Measurements from ENCODE around the gene MCEMP1. TPM values are rescaled to one million over a fixed set of nuclear protein-coding genes. Genes with fewer than 3 reads are reported as not detected.

MCEMP1 gene
- total RNA-seq, 2 donors from 2014 or later = not detected

DNA sequence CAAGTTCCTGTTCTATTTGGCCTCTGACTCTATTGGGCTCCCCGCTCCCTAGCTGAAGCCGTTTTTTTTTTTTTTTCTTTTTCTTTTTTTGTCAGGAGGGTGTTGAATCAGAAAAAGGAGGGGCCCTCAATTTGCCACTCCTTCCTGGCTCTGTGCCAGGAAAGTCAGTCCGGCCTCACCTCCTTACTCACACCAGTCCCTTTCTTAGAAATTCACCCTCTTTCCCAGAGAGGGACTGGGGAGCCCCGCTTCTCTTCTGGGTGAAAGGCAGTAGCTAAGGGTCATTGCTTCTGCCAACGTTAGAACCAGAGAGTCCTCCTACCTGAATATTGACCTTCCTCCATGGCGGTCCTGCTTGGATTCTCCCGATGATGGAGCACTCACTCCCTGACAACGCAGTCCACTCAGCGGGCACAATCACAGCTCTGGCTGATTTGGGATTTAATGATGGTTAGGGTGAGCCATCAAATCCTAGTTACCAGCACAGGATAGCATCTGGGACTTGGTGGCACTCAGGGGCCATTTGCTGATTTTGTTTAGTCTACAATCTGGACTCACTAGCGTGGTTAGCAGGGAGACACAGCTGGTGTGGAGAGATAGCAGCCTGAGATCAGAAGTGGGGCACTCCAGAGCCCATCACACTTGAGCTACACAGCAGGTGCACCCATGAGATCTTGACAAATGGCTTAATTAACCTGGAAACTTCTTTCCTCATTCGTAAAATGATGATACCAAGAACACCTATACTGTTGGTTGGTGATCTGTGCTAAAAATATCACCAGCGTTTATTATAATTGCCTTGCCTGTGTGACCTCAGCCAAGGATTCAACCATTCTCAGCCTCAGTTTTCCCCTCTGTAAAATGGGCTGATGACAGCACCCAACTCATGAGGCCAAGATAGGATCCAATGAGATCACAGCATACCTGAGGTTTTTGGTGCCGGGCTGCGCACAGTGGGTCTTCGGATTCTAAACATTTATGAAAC is 22.8 kb downstream of the MCEMP1 start:
- Mint-ChIP-seq H3K4me1 (no peaks in the 10 kb centered on the region), H3K27me3 (ENCODE audit: insufficient read depth) (peaks cover 29% of the 10 kb centered on the region), H3K4me3 (no peak overlapping the region), H3K9me3 (no peaks in the 10 kb centered on the region), H3K27ac (no peak overlapping the region), H3K36me3 (ENCODE audit: low read depth) (no peaks in the 10 kb centered on the region)
- Histone ChIP-seq H3K4me1 (ENCODE audit: control insufficient read depth, insufficient read depth, low read length) (no peaks in the 10 kb centered on the region), H3K27ac (ENCODE audit: low read depth, low read length) (no peak overlapping the region), H3K36me3 (ENCODE audit: control insufficient read depth, insufficient read depth, low read length) (no peaks in the 10 kb centered on the region), H3K9ac (ENCODE audit: extremely low read depth, low read length, poor library complexity, severe bottlenecking) (no peak overlapping the region), H3K27me3 (ENCODE audit: control insufficient read depth, insufficient read depth, low read length, poor library complexity, severe bottlenecking) (peaks cover 9% of the 10 kb centered on the region), H3K4me3 (ENCODE audit: low read length) (no peak overlapping the region), H3K9me3 (ENCODE audit: control insufficient read depth, low read length) (no peaks in the 10 kb centered on the region)
- WGBS, 2 experiments (ENCODE audit: insufficient coverage in 1 of 2, insufficient read length in 1 of 2) = 81 to 83% methylated on average over 7 to 15 of the region's 15 CpGs
- TF ChIP-seq, protein P1, sequence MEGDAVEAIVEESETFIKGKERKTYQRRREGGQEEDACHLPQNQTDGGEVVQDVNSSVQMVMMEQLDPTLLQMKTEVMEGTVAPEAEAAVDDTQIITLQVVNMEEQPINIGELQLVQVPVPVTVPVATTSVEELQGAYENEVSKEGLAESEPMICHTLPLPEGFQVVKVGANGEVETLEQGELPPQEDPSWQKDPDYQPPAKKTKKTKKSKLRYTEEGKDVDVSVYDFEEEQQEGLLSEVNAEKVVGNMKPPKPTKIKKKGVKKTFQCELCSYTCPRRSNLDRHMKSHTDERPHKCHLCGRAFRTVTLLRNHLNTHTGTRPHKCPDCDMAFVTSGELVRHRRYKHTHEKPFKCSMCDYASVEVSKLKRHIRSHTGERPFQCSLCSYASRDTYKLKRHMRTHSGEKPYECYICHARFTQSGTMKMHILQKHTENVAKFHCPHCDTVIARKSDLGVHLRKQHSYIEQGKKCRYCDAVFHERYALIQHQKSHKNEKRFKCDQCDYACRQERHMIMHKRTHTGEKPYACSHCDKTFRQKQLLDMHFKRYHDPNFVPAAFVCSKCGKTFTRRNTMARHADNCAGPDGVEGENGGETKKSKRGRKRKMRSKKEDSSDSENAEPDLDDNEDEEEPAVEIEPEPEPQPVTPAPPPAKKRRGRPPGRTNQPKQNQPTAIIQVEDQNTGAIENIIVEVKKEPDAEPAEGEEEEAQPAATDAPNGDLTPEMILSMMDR (conservative IDR thresholded peaks at IDR 0.05) = no peak
- no peak for DNase-seq

DNA sequence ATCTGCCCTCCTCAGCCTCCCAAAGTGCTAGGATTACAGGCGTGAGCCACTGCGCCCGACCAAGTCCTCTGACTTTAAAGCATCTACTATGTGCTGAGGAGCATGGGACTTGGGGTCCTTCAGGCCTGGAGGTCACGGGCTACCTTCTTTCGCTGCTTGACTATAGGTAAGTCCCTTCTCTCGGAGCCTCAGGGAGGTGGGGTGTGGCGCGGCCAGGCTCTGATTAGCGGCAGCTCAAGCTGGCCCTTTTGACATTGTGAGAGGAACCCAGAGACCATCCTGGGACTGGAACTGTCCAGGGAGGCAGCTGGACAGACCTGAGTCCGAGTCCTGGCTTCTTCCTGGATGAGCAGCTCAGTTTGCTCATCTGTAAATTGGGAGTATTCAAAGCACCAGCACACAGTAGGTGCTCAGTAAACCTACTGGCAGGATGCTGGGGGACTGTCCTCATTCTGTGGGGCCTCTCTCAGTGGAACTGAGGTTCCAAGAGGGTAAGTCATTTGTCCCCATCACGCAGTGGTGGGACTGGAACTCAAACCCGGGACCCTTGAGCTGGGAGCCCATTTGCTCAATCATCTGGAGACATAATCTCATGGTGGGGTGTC is 24.3 kb downstream of the MCEMP1 start:
- Histone ChIP-seq H3K9me3 (ENCODE audit: control insufficient read depth, low read length) (no peaks in the 10 kb centered on the region), H3K4me1 (ENCODE audit: control insufficient read depth, insufficient read depth, low read length) (no peaks in the 10 kb centered on the region), H3K27ac (ENCODE audit: low read depth, low read length) (no peak overlapping the region), H3K27me3 (ENCODE audit: control insufficient read depth, insufficient read depth, low read length, poor library complexity, severe bottlenecking) (peaks cover 9% of the 10 kb centered on the region), H3K36me3 (ENCODE audit: control insufficient read depth, insufficient read depth, low read length) (no peaks in the 10 kb centered on the region), H3K9ac (ENCODE audit: extremely low read depth, low read length, poor library complexity, severe bottlenecking) (no peak overlapping the region), H3K4me3 (ENCODE audit: low read length) (no peak overlapping the region)
- H3K4me1 Mint-ChIP-seq = no peaks in the 10 kb centered on the region
- H3K27me3 Mint-ChIP-seq (ENCODE audit: insufficient read depth) = peaks cover 28% of the 10 kb centered on the region
- no peak for DNase-seq
- H3K9me3 Mint-ChIP-seq = no peaks in the 10 kb centered on the region
- 92 to 98% methylated on average over 8 to 12 of the region's 12 CpGs for WGBS, 2 experiments (ENCODE audit: insufficient coverage in 1 of 2, insufficient read length in 1 of 2)
- H3K27ac Mint-ChIP-seq = no peak overlapping the region
- no peaks in the 10 kb centered on the region for H3K36me3 Mint-ChIP-seq (ENCODE audit: low read depth)
- no peak overlapping the region for H3K4me3 Mint-ChIP-seq
- TF ChIP-seq, protein P1 (conservative IDR thresholded peaks at IDR 0.05) = no peak

DNA sequence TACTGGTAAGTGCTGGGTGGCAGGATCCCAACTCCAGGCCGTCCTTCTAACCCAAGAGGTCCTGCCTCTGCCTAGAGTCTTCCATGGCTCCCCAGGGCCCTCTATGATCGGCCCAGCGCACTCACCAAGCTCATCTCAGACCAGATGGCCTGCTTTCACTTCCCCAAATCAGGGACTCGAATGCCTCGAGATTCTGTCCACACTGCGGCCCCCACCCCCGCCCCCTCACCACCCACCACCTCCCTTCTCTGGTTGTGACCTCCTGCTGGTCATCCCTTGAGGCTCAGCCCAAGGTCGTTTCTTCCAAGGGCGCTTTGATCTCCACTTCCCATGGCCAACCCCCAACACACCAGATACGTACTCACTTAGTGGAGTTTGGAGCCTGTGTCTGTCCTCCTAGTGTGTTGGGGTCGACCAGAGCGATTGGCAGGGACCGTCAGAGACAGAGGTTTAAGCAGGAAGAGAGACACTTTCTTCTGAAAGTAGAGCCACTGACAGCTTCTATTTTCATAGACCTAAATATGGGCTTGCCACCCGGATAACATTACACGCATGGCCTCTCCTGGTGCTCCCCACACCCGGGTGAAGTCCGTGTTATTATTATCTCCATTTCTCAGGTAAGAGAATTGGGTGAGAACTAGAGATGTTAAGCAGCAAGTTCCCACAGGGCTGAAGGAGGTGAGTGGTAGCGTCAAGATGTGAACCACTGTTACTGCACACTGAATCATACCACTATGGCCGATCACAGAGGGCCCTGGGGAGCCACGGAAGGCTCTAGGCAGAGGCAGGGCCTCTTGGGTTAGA is 25.0 kb downstream of the MCEMP1 start, which contains the start of gene FCER2:
TSS of gene FCER2 (minus strand) at position 478 of the 804 bp plus-strand sequence. CDS start 2,371 bp downstream, outside the sequence.
- no peaks in the 10 kb centered on the region for H3K9me3 ChIP-seq (ENCODE audit: control insufficient read depth, low read length)
- Mint-ChIP-seq H3K9me3 (no peaks in the 10 kb centered on the region), H3K27ac (no peak within 1 kb of the TSS), H3K4me3 (no peak within 1 kb of the TSS), H3K36me3 (ENCODE audit: low read depth) (no peaks in the 10 kb centered on the region), H3K27me3 (ENCODE audit: insufficient read depth) (peaks cover 25% of the 10 kb centered on the region), H3K4me1 (no peaks in the 10 kb centered on the region)
- WGBS, 2 experiments (ENCODE audit: insufficient coverage in 1 of 2, insufficient read length in 1 of 2) = 68 to 77% methylated on average over 11 to 19 of the region's 20 CpGs
- H3K4me3 ChIP-seq (ENCODE audit: low read length) = no peak within 1 kb of the TSS
- H3K27ac ChIP-seq (ENCODE audit: low read depth, low read length) = no peak within 1 kb of the TSS
- TF ChIP-seq, protein P1 (conservative IDR thresholded peaks at IDR 0.05) = no peak
- DNase-seq = no peak
- no peaks in the 10 kb centered on the region for H3K36me3 ChIP-seq (ENCODE audit: control insufficient read depth, insufficient read depth, low read length)
- H3K9ac ChIP-seq (ENCODE audit: extremely low read depth, low read length, poor library complexity, severe bottlenecking) = no peak within 1 kb of the TSS
- H3K4me1 ChIP-seq (ENCODE audit: control insufficient read depth, insufficient read depth, low read length) = no peaks in the 10 kb centered on the region
- H3K27me3 ChIP-seq (ENCODE audit: control insufficient read depth, insufficient read depth, low read length, poor library complexity, severe bottlenecking) = peaks cover 9% of the 10 kb centered on the region
